H54 (cell line): Measurements from ENCODE around the gene ZKSCAN7.
"Not testable (repeated sequence)": the region's sequence is repeated elsewhere in the genome, so short reads cannot be mapped to it uniquely, and the experiment has no call there.

Experiments used
- DNase-seq: peaks from one replicate; pipeline ENCODE4 v3.0.0; 2011; ENCODE audit warnings: low spot score, mixed read lengths; ENCODE audit not compliant: insufficient read length
- FAIRE-seq: peaks from 3 replicates; lab custom pipeline; 2011; peaks lifted over from hg19 to GRCh38; lab: Jason Lieb, UNC
- POLR2A ChIP-seq: IDR thresholded peaks from 2 replicates; pipeline ENCODE4 v1.6.1; 2011; ENCODE audit warnings: low read depth, mild to moderate bottlenecking, low read length

ZKSCAN7 gene

DNA sequence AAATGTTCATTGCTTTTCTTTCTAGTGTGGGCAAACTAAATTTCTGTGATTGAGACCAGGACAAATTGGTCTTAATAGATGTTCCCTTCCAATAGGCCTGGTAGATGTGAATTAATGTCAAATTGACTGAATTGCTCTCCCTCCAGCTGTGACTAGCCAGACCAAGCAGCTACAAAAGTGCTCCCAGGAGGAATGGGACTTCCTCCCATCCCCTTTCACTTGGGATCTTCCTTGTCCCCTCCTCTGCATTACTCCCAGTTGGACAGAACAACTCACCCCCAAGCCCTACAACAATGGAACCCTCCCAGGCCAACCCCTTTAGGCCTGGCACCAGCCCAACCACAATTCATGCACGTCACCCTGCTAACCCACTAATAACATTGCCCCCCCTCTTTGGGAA is 19.6 kb upstream of the ZKSCAN7 start:
- TF ChIP-seq POLR2A, result no peak
- FAIRE-seq (no peak), DNase-seq (no peak)

DNA sequence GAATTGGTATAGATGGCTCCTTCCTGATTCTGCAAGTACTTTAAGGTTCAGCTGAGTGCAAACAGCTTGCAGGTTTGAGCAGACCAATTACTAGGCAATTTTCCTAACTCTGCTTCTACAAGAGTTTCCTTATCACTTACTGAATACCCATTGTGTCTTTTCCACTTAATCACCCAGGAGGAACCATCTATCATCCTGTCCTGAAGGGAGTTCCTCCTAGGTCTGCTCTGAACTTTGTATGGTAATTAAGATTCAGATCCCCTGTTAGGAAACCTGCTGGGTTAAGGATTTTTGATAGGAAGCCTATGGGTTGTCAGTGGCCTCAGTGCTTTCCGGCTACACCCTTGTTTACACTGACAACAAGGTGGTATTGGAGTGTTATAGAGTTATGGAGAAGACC is 10.2 kb upstream of the ZKSCAN7 start:
- not testable (repeated sequence) for FAIRE-seq, DNase-seq

DNA sequence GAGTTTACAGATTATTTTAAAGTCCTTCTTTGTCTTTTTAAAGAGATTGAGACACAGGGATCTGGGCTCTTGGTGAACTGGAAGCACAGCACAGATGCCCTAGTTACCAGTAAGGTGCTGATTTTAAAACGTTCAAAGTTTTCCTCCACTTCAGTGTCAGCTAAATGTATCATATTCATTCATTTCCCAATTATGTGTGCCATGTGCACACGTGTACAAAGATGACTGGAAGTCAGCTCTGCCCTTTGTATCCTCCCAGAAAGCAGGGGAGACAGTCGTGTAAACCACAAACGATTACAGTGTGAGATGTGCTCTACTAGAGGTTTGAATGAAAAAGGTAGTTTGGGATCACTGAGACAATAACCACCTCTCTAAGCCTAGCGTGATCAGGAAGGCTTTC is 730 bp downstream of the ZKSCAN7 start:
- no peak for DNase-seq
- no peak for FAIRE-seq
- no peak for TF ChIP-seq POLR2A

- DNase-seq (no peak), FAIRE-seq (no peak)
- TF ChIP-seq POLR2A, result no peak
These were observed 2.1 kb downstream of the ZKSCAN7 start for GRCh38 chr3:44557074-44557473.

DNA sequence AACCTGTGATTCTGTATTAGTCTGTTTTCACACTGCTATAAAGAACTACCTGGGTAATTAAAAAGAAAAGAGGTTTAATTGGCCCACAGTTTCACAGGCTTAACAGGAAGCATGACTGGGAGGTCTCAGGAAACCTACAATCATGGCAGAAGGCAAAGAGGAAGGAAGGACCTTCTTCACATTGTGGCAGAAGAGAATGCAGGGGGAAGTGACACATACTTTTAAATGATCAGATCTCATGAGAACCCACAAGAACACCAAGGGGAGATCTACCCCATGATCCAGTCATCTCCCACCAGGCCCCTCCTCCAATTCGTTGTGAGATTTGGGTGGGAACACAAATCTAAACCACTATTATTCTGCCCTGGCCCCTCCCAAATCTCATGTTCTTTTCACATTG is 6.1 kb downstream of the ZKSCAN7 start:
- no peak for DNase-seq
- no peak for FAIRE-seq
- no peak for TF ChIP-seq POLR2A

GRCh38 chr3:44562147-44562546 is 7.2 kb downstream of the ZKSCAN7 start:
- no peak for TF ChIP-seq POLR2A
- DNase-seq (no peak), FAIRE-seq (no peak)

DNA sequence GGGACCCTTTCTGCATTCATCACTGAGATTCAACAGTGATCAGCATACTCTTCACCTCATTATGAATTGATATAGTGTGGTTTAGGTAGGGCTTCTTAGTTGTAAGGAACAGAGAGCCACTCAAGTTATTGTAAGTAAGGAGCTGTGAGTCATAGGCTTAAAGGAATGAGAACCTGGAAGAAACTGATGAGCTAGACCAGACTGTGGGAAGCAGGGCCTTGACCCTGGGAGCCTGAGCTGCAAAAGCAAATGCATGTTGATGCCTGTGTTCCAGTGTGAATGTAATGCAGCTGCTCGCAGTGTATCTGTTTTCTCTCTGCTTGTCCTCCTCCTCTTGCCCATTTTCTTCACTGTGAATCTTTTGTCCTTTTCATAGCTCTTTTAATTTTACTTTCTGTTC is 13.6 kb downstream of the ZKSCAN7 start:
- FAIRE-seq, result no peak
- TF ChIP-seq POLR2A, result no peak

GRCh38 chr3:44571024-44571423 is 16.0 kb downstream of the ZKSCAN7 start:
- no peak for TF ChIP-seq POLR2A
- DNase-seq, result no peak
- FAIRE-seq, result no peak

More for the DNA sequence above, 13.6 kb downstream of the ZKSCAN7 start:
- no peak for DNase-seq

DNA sequence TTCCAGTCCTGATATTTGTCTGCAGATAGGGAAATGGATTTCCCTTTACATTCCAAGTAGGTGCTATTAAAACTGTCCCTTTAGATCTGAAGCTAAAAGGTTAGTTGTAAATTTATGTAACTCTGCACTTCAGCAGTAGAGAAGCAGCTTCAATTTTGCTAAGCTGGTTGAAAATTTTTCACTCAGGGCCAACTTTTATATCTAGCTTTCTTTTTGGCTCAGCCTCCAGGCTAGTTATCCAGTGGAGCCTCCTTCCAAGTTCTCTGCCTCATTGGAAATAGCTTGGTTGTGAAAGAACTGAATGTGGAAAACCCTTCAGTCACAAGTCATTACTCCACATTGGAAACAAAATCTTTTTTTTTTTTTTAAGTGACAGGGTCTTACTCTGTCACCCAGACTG is 21.6 kb downstream of the ZKSCAN7 start:
- no peak for TF ChIP-seq POLR2A
- FAIRE-seq (no peak), DNase-seq (no peak)

GRCh38 chr3:44577354-44577952 is 22.5 kb downstream of the ZKSCAN7 start:
- DNase-seq, FAIRE-seq: not testable (repeated sequence)

DNA sequence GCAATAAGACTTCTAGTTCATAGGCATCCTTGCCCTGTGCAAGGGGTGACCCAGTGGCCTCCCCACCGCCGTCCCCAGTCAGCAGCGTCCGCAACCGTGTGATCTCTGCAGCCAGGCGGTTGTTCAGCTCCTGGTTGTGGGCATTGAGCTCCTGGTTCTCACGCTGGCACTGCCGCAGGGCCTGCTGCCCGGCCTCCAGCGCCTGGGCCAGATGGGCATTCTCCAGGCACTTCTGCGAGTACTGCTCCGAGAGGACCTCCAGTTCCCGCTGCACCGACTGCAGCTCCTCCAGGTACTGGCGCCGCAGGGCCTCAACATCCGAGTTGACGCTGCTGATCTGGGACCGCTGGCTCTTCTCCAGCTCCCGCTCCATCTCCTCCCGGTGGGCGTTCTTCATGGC is 23.3 kb downstream of the ZKSCAN7 start:
- not testable (repeated sequence) for DNase-seq, FAIRE-seq

DNA sequence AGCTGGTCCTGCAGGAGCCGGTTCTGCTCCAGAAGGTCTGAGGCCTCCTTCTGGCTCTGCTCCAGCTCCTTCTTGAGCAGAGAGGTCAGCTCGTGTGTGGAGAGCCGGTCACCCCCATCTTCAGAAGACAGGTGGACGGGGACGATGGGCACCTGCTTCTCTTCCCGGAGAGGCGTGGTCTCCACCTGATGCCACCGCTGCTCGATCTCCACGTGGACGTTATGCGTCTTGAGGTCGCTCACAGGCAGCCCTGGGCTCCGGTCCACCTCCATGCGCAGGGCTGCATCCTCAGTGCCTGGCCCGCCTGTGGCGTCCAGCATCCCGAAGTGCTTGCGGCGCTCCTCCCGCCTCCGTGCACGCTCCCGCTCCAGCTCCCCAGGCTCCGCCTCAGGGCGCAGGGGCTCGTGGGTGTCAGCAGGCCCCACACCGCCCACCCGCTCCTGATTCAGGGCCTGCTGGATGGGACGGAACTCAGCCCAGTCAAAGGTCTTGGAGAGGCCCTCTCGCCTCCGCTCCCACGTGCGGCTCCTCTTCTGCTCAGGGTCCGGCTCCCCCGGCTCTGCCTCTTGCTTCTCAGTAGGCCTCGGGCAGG is 24.0 kb downstream of the ZKSCAN7 start:
- DNase-seq, FAIRE-seq: not testable (repeated sequence)

DNA sequence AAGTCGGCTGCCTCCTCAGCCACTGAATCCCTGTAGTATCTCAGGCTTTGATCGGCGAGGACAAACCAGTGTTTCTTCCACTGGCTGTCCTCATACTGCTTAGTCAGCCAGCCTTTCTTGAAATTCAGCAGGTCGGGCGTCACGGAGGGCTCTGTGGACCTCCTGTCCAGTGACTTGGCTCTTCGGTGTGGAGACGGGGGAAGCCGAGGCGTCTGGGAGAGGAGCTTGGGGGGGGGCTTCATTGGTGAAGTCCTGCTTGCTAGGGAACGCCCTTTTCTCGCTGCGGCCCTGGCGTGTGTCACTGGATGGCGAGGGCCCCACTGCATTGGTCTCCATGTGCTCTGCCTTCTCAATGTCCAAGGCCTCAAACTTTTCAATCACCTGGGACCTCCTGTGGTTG is 24.8 kb downstream of the ZKSCAN7 start:
- not testable (repeated sequence) for FAIRE-seq, DNase-seq

GRCh38 chr3:44580971-44581370 is 26.0 kb downstream of the ZKSCAN7 start:
- FAIRE-seq, DNase-seq: not testable (repeated sequence)

- no peak for TF ChIP-seq POLR2A
- no peak for FAIRE-seq
- DNase-seq, result no peak
These were observed 29.9 kb downstream of the ZKSCAN7 start, which contains the start of gene ZNF660 for GRCh38 chr3:44584646-44585501. ZNF660 (plus strand) TSS chr3:44584964; CDS start chr3:44594194, 9,230 bp downstream.
